Hematopoietic multipotent progenitor cell treated with erythropoietin and hydrocortisone succinate and interleukin-3 and kit ligand, for 15 days (in vitro differentiated cells): ENCODE data around the gene MUC3A.
"Not testable (repeated sequence)": the region's sequence is repeated elsewhere in the genome, so short reads cannot be mapped to it uniquely, and the experiment has no call there.

Experiments used
- DNase-seq: peaks from one replicate; pipeline ENCODE4 v3.0.0-alpha.2; 2015; ENCODE audit warnings: low spot score

The MUC3A gene

GRCh38 chr7:100971111-100972001 is 22.0 kb downstream of the MUC3A start:
- DNase-seq, result no peak

- DNase-seq, result no peak
These were observed 22.6 kb downstream of the MUC3A start for GRCh38 chr7:100972002-100972347.

- DNase-seq, result no peak
These were observed 24.7 kb downstream of the MUC3A start for GRCh38 chr7:100974021-100974420.

GRCh38 chr7:100975371-100975821 is 26.1 kb downstream of the MUC3A start:
- DNase-seq, result no peak

- no peak for DNase-seq
These were observed 29.0 kb downstream of the MUC3A start for GRCh38 chr7:100978300-100978699.

GRCh38 chr7:100983451-100984187 is 34.3 kb downstream of the MUC3A start:
- no peak for DNase-seq

- DNase-seq, result not testable (repeated sequence)
These were observed 35.0 kb downstream of the MUC3A start for GRCh38 chr7:100984241-100984918.

- not testable (repeated sequence) for DNase-seq
These were observed 35.9 kb downstream of the MUC3A start for GRCh38 chr7:100985033-100985797.

- no peak for DNase-seq
These were observed 42.3 kb downstream of the MUC3A start for GRCh38 chr7:100991631-100992030.

- DNase-seq, result not testable (repeated sequence)
These were observed 42.9 kb downstream of the MUC3A start for GRCh38 chr7:100992280-100992679.

- DNase-seq, result not testable (repeated sequence)
These were observed 45.3 kb downstream of the MUC3A start for GRCh38 chr7:100994671-100995070.

- not testable (repeated sequence) for DNase-seq
These were observed 49.2 kb downstream of the MUC3A start for GRCh38 chr7:100998530-100998929.

- not testable (repeated sequence) for DNase-seq
These were observed 50.0 kb downstream of the MUC3A start for GRCh38 chr7:100999334-100999733.

- DNase-seq, result not testable (repeated sequence)
These were observed 50.7 kb downstream of the MUC3A start for GRCh38 chr7:101000025-101000424.

GRCh38 chr7:101002333-101002732 is 53.0 kb downstream of the MUC3A start:
- not testable (repeated sequence) for DNase-seq

GRCh38 chr7:101007361-101007760 is 58.0 kb downstream of the MUC3A start:
- not testable (repeated sequence) for DNase-seq

- DNase-seq, result no peak
These were observed 60.3 kb downstream of the MUC3A start for GRCh38 chr7:101009629-101010028.

GRCh38 chr7:101012931-101013330 is 63.6 kb downstream of the MUC3A start:
- DNase-seq, result no peak

GRCh38 chr7:101015626-101016025 is 66.3 kb downstream of the MUC3A start:
- DNase-seq, result no peak

- DNase-seq, result no peak
These were observed 67.9 kb downstream of the MUC3A start for GRCh38 chr7:101017064-101017777.
